Kidney capillary endothelial cell (primary cell): ENCODE data around the gene SPINK2.

Experiments used
- DNase-seq: peaks from one replicate; pipeline ENCODE4 v3.0.0-alpha.2; 2018; ENCODE audit warnings: low spot score

Gene SPINK2

GRCh38 chr4:56799824-56800756, 21.4 kb downstream of the SPINK2 start:
- DNase-seq = peak; percentile 82

DNA sequence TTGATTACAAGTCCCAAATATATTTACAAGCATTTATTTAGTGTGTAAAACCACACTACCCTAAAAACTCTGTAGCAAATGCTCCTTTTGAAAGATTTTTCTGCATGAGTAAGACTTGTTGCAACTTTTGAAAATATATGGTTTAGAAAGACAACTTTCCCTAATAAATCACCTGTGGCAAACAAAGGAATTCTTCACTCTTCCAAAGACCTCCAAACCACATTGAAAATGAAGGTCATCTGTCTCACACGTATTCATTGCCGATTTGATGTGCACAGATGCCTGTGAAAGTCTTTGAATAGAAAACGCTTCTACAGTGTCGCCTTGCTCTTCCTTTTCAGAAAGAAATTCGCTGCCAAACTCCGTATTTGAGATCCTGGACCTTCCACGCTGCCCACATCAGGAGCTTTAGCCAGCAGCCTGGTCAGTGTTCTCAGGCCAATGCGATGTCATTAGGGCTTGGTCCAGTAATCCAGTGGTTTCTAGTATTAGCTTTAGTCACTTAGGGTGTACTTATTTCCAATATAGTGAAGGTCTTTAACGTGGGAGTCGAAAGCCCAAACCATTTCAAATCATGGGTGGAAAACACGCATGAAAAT, 22.2 kb downstream of the SPINK2 start:
- DNase-seq = no peak

DNA sequence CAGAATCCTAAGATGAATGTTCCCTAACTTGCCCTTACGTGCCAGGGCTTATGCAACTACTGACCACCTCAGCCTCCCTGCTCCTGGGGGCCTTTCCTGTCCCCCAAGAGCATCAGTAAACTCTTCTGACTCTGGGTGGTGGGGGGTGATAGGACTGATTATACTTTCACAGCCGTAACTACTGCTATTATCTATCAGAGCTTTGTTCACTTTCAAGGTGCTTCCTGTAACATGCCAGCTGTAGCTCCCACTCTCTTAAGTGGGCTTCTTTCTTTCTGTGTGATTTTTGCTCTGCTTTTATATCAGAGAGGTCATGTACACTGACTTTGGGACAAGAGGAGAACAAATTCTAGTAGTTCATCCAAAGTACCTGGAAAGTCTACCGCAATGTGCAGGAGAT, 25.3 kb downstream of the SPINK2 start:
- DNase-seq = no peak

DNA sequence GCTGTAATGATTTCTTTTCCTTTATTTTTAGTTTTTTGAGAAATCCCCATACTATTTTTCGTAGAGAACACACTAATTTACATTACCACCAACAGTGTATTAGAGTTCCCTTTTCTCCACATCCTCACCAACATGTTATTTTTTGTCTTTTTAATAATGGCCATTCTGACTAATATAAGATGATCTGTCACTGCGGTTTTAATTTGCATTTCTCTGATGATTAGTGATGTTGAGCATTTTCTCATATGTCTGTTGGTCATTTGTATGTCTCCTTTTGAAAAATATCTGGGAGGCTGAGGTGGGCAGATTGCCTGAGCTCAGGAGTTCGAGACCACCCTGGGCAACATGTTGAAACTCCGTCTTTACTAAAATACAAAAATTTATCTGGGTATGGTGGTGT, 30.2 kb downstream of the SPINK2 start:
- no peak for DNase-seq

DNA sequence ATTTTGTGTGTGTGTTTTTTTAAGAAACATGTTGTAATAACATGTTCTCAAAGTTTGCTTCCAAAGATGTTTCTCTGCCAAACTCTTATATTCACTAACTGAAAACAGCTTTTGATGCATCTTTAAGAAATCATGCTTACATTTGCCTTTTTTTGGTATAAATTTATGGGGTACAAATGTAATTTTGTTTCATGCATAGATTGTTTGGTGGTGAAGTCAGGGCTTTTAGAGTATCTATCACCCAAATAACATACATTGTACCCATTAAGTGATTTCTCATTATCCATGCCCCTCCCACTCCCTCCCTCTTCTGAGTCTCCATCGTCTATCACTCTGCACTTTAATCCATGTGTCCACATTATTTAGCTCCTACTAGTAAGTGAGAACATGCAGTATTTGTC, 30.8 kb downstream of the SPINK2 start:
- DNase-seq = no peak

- DNase-seq = no peak
These were observed 33.4 kb downstream of the SPINK2 start for GRCh38 chr4:56788081-56788480.

DNA sequence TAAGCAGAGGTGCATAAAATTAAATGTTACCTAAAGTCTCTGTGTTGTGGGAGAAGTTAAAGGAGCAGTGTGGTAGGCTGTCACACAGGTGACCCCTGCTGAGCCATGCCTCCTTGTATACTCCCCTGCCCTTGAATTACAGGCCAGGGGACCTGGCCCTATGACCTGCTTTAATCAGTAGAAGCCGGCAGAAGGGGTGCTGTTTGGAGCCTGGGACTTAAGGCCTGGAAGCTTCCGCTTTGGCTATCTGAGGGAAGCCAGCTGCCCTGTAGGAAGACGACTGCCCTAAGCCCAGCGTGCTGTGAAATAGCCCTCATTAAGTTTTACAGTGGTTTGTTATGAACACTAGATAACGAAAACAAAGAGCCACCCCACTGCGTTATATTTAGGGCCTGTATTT, 34.1 kb downstream of the SPINK2 start:
- no peak for DNase-seq

GRCh38 chr4:56786955-56787354, 34.5 kb downstream of the SPINK2 start:
- DNase-seq = peak; percentile 14

DNA sequence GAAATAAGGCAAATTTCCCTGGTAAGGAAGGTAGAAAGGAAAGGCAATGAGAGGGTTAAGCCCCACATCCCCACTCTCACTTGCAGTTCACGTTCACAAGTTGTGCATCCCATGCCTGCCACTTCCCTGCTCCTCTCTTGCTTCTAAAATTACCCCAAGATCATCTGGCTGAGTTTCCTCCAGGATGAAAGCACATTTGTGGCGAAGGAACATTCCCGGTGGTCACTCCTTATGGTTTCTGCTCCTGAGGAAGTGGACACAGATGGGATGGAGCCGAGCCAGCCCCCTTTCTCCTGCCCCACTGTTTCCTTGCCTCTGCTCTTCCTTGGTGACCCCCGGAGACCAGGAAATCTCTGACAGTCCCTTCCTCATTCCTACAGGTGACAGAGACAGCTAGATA, 37.5 kb downstream of the SPINK2 start:
- DNase-seq = no peak

DNA sequence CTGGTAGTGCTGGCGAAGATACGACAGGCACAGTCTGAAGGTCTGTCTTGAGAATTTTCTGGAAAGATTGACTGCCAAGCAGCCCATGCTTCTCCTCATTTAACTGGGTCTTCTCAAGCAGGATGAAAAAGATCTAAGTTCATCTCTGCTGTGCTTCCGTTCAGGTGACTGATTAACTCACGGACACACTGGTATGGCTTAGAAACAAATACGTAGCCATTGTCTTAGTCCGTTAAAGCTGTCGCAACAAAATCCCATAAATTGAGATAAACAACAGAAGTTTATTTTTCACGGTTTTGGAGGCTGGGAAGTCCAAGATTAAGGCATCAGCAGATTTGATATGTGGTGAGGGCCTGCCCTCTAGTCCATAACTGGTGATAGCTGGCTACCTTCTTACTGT, 39.5 kb downstream of the SPINK2 start:
- no peak for DNase-seq

- no peak for DNase-seq
These were observed 48.2 kb downstream of the SPINK2 start for GRCh38 chr4:56773346-56773745.

- no peak for DNase-seq
These were observed 49.4 kb downstream of the SPINK2 start for GRCh38 chr4:56772134-56772533.

GRCh38 chr4:56768763-56769162, 52.7 kb downstream of the SPINK2 start:
- no peak for DNase-seq

GRCh38 chr4:56768316-56768715, 53.2 kb downstream of the SPINK2 start:
- no peak for DNase-seq

DNA sequence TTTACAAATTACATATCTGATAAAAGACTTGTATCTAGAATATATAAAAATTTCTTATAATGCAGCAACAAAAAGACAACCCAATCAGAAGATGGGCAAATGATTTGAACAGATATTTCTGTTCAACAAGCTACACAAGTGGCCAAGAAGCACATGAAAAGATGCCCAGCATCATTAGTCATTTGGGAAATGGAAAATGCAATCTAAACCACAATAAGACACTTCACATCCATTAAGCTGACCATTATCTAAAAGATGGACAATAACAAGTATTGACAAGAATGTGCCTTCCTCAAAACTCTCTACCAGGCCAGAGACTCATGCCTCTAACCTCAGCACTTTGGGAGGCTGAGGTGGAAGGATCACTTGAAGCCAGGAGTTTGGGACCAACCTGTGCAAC, 53.9 kb downstream of the SPINK2 start:
- DNase-seq = no peak

GRCh38 chr4:56764775-56765174, 56.7 kb downstream of the SPINK2 start:
- no peak for DNase-seq

DNA sequence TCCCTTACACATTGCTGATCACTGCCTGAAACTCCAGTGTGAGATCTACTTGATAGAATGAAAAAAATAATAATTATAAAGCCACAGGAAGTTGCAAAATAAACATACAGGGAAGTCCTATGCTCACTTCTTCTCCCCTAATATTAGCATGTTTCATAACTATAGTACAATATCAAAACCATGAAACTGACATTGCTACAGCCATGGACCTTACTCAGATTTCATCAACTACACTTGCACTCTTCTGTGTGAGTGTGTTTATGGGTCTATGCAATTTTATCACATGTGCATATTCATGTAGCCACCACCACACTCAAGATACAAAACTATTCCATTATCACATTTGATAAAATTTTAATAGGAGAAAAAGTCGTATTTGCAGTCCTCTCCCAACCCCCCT, 57.3 kb downstream of the SPINK2 start:
- no peak for DNase-seq

GRCh38 chr4:56762484-56763250, 58.8 kb downstream of the SPINK2 start:
- no peak for DNase-seq

DNA sequence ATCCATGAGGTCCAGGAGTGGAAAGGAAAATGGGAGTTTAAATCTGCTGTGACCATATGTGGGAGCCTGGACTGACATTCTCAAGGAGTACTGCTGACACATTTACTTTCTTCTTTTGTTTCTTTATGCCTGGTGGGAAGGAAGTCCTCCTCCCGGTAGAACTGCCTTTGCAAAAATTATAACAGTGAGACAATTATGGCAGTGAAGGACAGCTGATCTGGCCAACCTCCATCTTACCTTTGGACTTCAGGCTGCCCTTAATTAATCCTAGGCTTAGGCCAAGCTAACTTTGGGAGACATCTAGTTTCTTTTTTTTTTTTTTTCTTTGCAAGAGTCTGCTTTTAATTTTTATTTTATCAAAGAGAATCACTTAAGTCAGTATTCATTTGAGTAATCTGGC, 61.3 kb downstream of the SPINK2 start:
- DNase-seq = no peak
